Measurements from ENCODE around the gene GEMIN4.

DNA sequence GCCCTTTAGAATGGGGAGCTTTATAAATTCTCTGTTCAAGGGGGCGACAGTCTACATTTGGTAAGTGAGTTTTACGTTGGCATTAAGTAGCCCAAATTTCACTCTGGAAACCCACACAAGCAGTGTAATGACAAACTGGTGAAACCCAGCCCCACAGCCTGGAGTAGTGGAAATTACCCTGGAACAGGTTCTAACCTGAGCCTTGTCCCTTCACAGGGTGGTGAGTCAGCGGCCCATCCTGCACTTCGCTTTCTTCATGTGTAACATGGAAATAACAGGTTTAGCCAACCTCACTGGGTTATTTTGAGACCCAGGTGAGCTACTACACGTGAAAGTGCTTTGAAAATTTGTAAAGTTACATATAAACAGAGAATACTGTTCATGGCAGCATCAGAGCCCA, 23.2 kb downstream of the GEMIN4 start:
- TF ChIP-seq POLR2A (IDR thresholded peaks at IDR 0.05) (no peak), POLR2AphosphoS5 (IDR thresholded peaks at IDR 0.05; ENCODE audit: insufficient read depth in 1 of 2, low read depth in 1 of 2) (peak in 1 of 2 donors; percentile 68)
- TF ChIP-seq, protein P1, sequence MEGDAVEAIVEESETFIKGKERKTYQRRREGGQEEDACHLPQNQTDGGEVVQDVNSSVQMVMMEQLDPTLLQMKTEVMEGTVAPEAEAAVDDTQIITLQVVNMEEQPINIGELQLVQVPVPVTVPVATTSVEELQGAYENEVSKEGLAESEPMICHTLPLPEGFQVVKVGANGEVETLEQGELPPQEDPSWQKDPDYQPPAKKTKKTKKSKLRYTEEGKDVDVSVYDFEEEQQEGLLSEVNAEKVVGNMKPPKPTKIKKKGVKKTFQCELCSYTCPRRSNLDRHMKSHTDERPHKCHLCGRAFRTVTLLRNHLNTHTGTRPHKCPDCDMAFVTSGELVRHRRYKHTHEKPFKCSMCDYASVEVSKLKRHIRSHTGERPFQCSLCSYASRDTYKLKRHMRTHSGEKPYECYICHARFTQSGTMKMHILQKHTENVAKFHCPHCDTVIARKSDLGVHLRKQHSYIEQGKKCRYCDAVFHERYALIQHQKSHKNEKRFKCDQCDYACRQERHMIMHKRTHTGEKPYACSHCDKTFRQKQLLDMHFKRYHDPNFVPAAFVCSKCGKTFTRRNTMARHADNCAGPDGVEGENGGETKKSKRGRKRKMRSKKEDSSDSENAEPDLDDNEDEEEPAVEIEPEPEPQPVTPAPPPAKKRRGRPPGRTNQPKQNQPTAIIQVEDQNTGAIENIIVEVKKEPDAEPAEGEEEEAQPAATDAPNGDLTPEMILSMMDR (IDR thresholded peaks at IDR 0.05), result no peak

All from vagina (tissue), 2 donors.